NT2/D1 (cell line): Measurements from ENCODE around the gene FNTB.

ENCODE experiments used
- SUZ12 ChIP-seq: IDR thresholded peaks from 2 replicates; pipeline ENCODE4 v1.6.1; 2011; ENCODE audit not compliant: insufficient read length, insufficient read depth; ENCODE audit errors: extremely low read depth
- YY1 ChIP-seq: IDR thresholded peaks from 2 replicates; pipeline ENCODE4 v1.6.1; 2011; ENCODE audit not compliant: insufficient read length, insufficient read depth
- ZNF274 ChIP-seq: IDR thresholded peaks from 2 replicates; pipeline ENCODE4 v1.6.1; 2011; ENCODE audit warnings: mild to moderate bottlenecking, low read depth, low read length

- TF ChIP-seq SUZ12 (no peak), YY1 (no peak), ZNF274 (no peak)
Observed at GRCh38 chr14:65045709-65046108, 59.0 kb downstream of the FNTB start.
